HG03095 (cell line): ENCODE data around the gene SVIL.
"Not testable (repeated sequence)": the region's sequence is repeated elsewhere in the genome, so short reads cannot be mapped to it uniquely, and the experiment has no call there.

ENCODE experiments used
- ATAC-seq: cut with Tn5 transposase; IDR thresholded peaks from one replicate; pipeline ENCODE4 v1.9.1; 2021; ENCODE audit warnings: moderate library complexity; ENCODE audit not compliant: unreplicated experiment

The SVIL gene

DNA sequence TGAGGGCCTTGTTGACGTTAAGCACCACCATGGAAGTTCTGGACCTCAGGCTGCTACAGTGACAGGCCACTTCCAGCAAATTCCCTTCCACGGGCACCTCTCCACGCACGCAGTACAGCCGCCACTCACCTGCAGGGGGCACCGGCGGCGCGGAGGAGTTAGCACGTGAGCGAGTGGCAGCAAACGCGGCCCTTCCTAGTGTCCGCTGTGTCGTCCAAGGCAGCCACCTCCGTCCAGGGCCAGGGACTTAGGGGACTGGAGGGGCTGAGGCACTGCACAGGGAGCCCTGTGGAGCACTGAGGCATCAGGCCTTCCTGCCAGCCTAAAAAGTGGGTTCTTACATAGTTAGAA is 164.4 kb downstream of the SVIL start:
- ATAC-seq = no peak

DNA sequence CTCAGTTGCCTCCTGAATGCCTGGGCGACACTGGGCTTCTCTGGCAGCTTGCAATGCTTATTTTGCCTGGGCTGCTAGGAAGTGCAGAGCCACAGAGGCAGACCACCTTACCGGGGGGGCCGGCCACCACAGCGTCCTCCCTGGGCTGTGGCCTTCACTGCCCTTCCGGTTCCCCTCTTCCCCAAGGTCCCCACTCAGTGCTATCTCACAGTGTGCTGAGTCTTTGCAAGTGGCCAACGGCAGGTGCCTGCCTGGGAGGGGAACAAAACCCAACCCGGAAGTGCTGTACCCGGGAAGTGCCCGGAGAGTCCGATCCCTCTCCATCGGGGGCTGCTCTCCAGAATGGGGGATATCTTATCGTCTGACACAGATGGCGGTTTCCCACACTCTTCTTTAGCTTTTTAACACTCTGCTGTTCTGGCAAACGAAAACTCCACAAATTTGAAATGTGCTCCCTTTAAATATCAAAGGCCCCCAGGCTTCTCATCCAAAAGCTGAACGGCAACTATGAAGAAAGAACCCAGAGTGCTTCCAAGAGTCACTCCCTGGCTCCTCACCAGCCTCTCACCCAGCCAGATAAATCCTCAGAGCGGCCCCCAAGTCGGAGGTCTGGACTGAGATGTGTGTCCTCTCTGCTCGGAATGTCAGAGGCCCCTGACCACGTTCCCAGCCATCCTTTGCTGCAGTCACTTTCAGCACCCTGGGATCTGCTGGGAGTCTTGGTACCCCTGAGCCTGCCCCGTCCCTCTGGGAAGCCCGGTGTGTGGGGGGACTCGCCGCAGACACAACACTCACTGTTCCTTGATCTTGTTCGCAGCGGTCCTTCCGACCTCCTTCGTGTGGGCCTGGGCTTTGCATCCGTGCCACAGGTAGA is 165.1 kb downstream of the SVIL start:
- ATAC-seq = no peak

DNA sequence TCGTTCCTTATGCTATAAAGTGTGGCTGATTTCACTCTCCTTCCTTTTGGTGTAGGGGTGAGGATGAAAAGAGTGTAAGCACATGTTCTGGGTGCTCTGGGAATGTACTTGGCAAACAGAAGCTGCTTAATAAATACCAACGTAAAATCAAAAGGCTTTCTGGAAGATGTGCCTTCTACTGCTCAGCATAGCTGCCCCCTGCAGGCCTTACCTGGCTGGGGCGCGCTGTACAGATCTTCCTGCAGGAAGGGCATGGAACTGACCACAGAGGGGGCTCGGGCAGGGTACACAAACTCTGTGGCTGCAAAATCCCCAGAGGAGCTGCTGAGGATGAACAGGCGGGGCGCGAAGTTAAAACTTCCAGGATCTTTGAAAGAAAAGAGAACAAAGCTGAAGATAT is 169.4 kb downstream of the SVIL start:
- no peak for ATAC-seq

DNA sequence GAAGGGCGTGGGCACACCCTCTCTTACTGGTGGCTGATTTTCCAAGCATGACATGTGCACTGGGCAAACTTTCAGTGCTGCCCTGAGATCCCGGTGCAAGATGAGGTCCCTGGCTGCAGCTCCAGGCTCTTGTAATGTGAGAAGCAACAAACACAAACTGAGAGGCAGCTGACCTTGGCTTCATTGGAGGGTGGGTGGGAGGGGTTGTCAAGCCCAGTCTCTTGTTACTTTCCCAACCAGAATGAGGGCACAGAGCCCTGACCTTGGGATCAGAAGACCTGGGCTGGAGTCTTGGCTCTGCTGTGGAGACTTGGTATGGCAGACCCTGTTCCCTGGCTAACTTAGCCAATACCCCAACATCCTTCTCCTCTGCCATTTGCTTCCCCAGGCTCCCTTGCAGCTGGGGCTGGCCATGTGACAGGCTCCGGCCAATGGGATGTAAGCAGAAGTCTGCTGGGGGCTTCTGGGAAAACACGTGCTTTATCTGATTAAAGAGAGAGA is 170.1 kb downstream of the SVIL start:
- ATAC-seq = not testable (repeated sequence)

DNA sequence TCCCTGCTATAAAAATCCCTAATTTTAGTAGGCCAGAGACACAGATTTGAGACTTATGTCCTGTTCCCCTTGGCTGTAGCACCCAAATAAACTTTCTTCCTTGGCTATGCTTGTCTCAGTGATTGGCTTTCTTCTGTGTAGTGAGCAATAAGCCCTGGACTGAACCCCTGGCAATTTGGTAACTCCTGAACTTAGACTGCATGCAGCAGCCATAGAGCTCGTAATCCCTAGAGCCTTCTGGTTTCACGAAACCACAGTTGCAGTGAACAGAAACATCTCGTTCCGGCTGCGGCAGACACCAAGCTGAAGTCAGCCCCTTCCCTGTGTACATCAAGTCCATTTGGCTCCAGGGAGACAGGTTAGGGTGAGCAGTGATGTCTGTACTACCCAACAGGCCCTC is 173.7 kb downstream of the SVIL start:
- ATAC-seq = no peak

DNA sequence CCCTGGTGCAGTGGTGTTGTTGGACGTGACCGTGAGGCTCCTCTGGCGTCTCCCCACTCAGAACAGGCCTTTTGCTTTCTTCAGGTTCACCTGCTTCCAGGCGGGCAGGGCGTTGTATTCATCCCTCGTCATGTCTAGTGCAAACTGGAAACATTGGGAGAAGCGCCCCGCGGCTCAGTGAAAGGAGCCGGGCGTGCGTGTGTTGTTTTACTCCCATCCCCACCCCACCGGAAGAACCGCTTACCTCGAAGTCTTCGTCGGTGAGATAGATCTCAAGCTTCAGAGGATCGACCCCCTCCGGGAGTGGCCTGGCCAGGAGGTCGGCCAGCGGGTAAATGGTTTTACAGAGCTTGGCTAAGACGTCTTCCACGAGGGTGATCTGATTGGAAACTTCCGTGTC is 176.6 kb downstream of the SVIL start:
- not testable (repeated sequence) for ATAC-seq

DNA sequence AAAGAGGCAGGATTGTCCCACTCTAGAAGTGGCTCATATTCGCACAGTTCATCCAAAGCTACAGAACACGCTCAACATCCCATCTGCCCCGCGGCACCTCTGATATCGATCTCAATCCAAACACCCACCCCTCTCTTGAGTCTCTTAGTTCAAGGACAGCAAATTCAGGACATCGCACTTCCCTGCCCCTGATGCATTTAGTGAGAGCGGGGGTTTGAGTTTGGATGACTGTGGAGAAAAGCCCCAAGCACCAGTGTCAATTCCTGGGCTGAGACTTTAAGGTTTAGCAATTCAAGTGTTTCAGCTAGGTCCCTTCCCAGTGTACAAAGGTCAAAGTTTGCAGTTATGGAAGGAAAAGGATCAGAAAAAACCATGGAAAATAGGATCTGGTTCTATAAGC is 179.7 kb downstream of the SVIL start:
- no peak for ATAC-seq

- no peak for ATAC-seq
Measured at GRCh38 chr10:29454250-29454649, 180.5 kb downstream of the SVIL start.

GRCh38 chr10:29452546-29452945 is 182.2 kb downstream of the SVIL start:
- ATAC-seq = no peak

DNA sequence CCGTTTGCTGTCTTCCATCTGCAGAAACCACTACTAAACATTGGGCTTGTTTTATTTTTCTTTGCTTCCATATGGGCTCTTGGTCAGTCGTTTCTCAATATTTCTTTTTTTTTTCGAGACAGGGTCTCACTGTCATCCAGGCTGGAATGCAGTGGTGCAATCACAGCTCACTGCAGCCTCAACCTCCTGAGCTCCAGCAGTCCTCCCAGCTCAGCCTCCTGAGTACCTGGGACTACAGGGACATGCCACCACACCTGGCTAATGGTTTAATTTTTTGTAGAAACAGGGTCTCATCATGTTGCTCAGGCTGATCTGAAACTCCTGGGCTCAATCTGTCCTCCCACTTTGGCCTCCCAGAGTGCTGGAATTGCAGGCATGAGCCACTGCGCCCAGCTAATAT is 182.8 kb downstream of the SVIL start:
- no peak for ATAC-seq

DNA sequence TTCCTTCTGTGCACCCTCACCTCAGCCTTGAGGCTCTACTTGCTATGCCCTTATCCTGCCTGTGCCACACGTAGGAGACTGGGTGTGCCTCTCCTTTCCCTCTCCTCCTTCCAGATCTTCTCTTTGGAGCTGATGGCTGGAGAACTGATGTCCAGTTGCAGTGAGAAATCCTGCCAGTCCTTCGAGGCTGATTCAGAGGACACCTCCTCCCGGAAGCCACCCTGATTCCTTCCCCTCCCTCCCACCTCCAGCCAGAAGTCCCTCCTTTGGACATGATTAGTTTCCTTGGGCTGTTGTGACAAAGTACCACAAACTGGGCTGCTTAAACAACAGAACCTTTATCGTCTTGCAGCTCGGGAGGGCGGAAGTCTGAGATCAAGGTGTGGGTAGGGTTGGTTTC is 184.4 kb downstream of the SVIL start:
- no peak for ATAC-seq

DNA sequence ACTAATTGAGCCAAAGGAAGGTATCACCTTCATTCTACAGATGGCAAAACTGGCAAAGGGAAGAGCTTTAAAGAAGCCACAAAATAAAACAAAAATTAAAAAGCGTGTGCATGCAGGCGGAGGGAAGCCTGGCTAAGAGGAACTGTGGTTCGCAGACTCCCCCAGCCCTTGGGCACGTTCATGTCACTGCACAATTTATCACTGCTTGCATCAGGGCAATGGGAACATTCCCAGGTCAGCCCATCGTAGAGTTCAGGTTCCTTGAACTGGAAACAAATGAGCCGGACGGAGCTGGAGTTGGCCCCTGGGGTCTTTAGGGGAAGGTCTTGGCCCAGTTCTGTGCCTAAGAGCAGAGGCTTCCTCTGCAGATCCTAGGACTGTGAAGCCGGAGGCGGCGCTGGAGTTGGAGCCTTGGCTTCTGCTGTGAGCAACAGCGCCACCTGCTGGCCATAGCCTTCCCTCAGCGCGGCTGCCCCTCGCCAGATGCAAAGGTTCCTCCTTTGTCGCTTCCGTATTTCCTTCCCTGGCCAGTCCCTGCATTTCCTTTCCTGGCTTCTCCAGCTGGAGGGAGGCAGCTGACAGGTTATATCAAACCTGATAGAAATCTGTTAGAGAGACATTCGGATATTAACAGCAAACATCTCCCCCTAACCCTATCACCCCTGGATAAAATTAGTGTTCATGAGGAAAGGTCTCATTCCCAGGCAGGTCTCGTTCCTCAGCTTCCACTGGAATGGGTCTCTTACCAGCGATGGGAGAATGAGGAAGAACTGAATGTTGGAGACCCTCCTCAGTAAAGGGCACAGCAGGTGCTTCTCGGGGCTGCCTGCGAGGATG is 185.8 kb downstream of the SVIL start:
- ATAC-seq = peak; percentile 85

DNA sequence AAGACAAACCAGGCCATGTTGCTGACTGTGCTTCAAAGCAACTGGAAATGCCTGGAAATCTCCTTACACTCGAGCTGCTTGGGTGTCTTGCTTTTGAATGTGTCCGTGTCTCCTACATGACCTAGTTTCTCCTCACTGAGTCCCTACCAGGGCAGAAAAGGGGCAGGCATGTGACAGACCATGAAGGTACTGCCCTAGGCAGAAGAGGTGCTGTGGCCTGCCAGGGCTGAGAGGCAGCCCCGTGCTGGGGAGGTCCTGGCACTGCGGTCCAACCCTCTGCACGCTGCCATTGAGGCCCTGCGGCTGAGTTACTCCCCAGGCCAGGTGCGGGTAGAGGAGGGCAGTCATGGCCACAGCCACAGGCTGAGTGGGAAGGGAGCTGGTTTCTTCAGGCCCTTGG is 186.6 kb downstream of the SVIL start:
- ATAC-seq = no peak

- no peak for ATAC-seq
Measured at GRCh38 chr10:29446327-29446726, 188.4 kb downstream of the SVIL start.

GRCh38 chr10:29443745-29444523 is 190.8 kb downstream of the SVIL start:
- ATAC-seq = no peak

DNA sequence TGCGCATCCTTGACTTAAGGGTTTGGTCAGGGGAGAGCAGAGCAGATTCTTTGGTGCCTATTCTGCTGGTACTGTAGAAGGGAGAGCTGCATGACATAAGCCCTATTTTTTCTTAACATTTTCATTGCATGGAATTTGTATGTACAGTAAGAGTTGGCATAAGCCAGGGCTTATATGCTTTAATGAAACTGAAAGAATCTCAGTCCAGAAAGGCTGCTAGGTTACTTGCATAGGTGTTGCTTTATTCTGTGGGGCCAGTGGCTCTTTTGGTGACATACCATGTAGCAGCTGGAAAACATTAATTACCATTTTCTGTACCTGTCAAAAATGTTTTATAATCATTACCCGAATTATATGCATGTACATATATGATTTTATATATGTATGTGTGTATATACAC is 193.8 kb downstream of the SVIL start:
- no peak for ATAC-seq

GRCh38 chr10:29439005-29439404 is 195.8 kb downstream of the SVIL start:
- ATAC-seq = not testable (repeated sequence)

- ATAC-seq = no peak
Measured at GRCh38 chr10:29438271-29438670, 196.5 kb downstream of the SVIL start.

DNA sequence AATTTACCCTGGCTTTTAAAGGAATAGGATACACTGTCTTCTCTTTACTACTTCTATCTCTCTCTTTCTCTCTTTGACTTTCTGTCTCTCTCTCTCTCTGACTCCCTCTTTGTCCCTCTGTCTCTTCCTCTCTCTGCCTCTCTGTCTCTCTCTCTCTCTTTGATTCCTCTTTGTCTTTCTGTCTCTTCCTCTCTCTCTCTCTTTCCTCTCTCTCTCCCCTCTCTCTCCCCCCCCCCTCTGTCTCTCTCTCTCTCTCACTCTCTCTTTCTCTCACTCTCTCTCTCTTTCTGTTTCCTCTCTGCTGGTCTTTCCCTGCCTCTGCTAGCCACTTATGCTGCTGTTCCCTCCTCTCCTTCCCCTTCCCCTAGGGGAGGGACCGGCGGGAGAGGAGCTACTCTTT is 196.9 kb downstream of the SVIL start:
- no peak for ATAC-seq

- ATAC-seq = no peak
Measured at GRCh38 chr10:29435809-29436501, 198.8 kb downstream of the SVIL start.

- ATAC-seq = no peak
Measured at GRCh38 chr10:29434111-29434510, 200.7 kb downstream of the SVIL start.
